Loucy (cell line): Measurements from ENCODE around the gene MAT2A.

Source experiments
- CTCF ChIP-seq: fragments of 200-600 bp; sonication (generic); conservative IDR thresholded peaks from 2 replicates; pipeline ENCODE4 v1.5.1; 2014; ENCODE audit warnings: mild to moderate bottlenecking, antibody characterized with exemption, low read length
- EZH2phosphoT487 ChIP-seq: fragments of 200-600 bp; IDR thresholded peaks from 2 replicates; pipeline ENCODE4 v1.6.1; 2018; ENCODE audit warnings: antibody characterized with exemption, mild to moderate bottlenecking, moderate library complexity, borderline replicate concordance

- TF ChIP-seq CTCF = no peak
- TF ChIP-seq EZH2phosphoT487 = no peak
Observed at GRCh38 chr2:85585781-85586105, 46.8 kb downstream of the MAT2A start.
